IPS-18c (cell line): ENCODE measurements around the gene DNAJC1.

Experiments
- H3K4me3 ChIP-seq: 2 replicates; pipeline ENCODE4 v1.7.0; 2013; ENCODE audit warnings: low read depth, mild to moderate bottlenecking, low read length, moderate library complexity; ENCODE audit not compliant: insufficient read depth
- H3K9me3 ChIP-seq: one replicate; pipeline ENCODE4 v1.6.1; 2013; ENCODE audit warnings: mild to moderate bottlenecking, low read length, moderate library complexity; ENCODE audit not compliant: control insufficient read depth, insufficient read depth

DNAJC1 gene

GRCh38 chr10:21976739-21977138 is 26.8 kb downstream of the DNAJC1 start:
- Histone ChIP-seq H3K9me3 (no peaks in the 10 kb centered on the region), H3K4me3 (no peak overlapping the region; the same call in 1 of the 2 replicates)

- no peaks in the 10 kb centered on the region for H3K9me3 ChIP-seq
- no peak overlapping the region for H3K4me3 ChIP-seq
Observed at GRCh38 chr10:21976280-21976679, 27.2 kb downstream of the DNAJC1 start.

- Histone ChIP-seq H3K4me3 (no peak overlapping the region), H3K9me3 (no peaks in the 10 kb centered on the region)
Observed at GRCh38 chr10:21975378-21975990, 28.0 kb downstream of the DNAJC1 start.

GRCh38 chr10:21972584-21972983 is 30.9 kb downstream of the DNAJC1 start:
- Histone ChIP-seq H3K4me3 (no peak overlapping the region), H3K9me3 (no peaks in the 10 kb centered on the region)

GRCh38 chr10:21969326-21970287 is 33.9 kb downstream of the DNAJC1 start:
- Histone ChIP-seq H3K4me3 (no peak overlapping the region), H3K9me3 (no peaks in the 10 kb centered on the region)

GRCh38 chr10:21964983-21965665 is 38.4 kb downstream of the DNAJC1 start:
- Histone ChIP-seq H3K4me3 (no peak overlapping the region), H3K9me3 (no peaks in the 10 kb centered on the region)

GRCh38 chr10:21962358-21962757 is 41.2 kb downstream of the DNAJC1 start:
- Histone ChIP-seq H3K9me3 (no peaks in the 10 kb centered on the region), H3K4me3 (no peak overlapping the region)

- H3K4me3 ChIP-seq: no peak overlapping the region
Observed at GRCh38 chr10:21961847-21962246, 41.7 kb downstream of the DNAJC1 start.

GRCh38 chr10:21959998-21960397 is 43.5 kb downstream of the DNAJC1 start:
- H3K4me3 ChIP-seq: no peak overlapping the region

More at GRCh38 chr10:21961847-21962246, 41.7 kb downstream of the DNAJC1 start:
- H3K9me3 ChIP-seq: no peaks in the 10 kb centered on the region

GRCh38 chr10:21954690-21955089 is 48.8 kb downstream of the DNAJC1 start:
- Histone ChIP-seq H3K4me3 (no peak overlapping the region), H3K9me3 (no peaks in the 10 kb centered on the region)

More at GRCh38 chr10:21959998-21960397, 43.5 kb downstream of the DNAJC1 start:
- no peaks in the 10 kb centered on the region for H3K9me3 ChIP-seq

- Histone ChIP-seq H3K4me3 (no peak overlapping the region), H3K9me3 (no peaks in the 10 kb centered on the region)
Observed at GRCh38 chr10:21954132-21954531, 49.4 kb downstream of the DNAJC1 start.

GRCh38 chr10:21953585-21954057 is 49.9 kb downstream of the DNAJC1 start:
- no peaks in the 10 kb centered on the region for H3K9me3 ChIP-seq
- H3K4me3 ChIP-seq: no peak overlapping the region

- no peaks in the 10 kb centered on the region for H3K9me3 ChIP-seq
- no peak overlapping the region for H3K4me3 ChIP-seq
Observed at GRCh38 chr10:21950566-21950965, 53.0 kb downstream of the DNAJC1 start.

GRCh38 chr10:21946946-21947345 is 56.6 kb downstream of the DNAJC1 start:
- Histone ChIP-seq H3K4me3 (no peak overlapping the region), H3K9me3 (no peaks in the 10 kb centered on the region)

GRCh38 chr10:21944727-21945386 is 58.7 kb downstream of the DNAJC1 start:
- no peak overlapping the region for H3K4me3 ChIP-seq

GRCh38 chr10:21943633-21944265 is 59.8 kb downstream of the DNAJC1 start:
- no peak overlapping the region for H3K4me3 ChIP-seq
- no peaks in the 10 kb centered on the region for H3K9me3 ChIP-seq

More at GRCh38 chr10:21944727-21945386, 58.7 kb downstream of the DNAJC1 start:
- no peaks in the 10 kb centered on the region for H3K9me3 ChIP-seq
